SK-N-SH (cell line): ENCODE data around the gene SERPINH1. TPM values are rescaled to one million over a fixed set of nuclear protein-coding genes. Genes with fewer than 3 reads are reported as not detected.

Experiments used
- CTCF ChIA-PET: fragments of 300-600, 350-600 bp; formaldehyde crosslinking; extraction: SDS; loops from one replicate; lab custom pipeline; 2021; lab: Yijun Ruan, JAX
- POLR2A ChIA-PET: fragments of 350-600 bp; sonication (Branson Sonifier 250); formaldehyde crosslinking; extraction: SDS; loops from one replicate; lab custom pipeline; 2020; ENCODE audit warnings: antibody characterized with exemption, inconsistent platforms; lab: Yijun Ruan, JAX
- DNase-seq: peaks from one replicate; pipeline ENCODE4 v3.0.0; 2012
- H2AFZ ChIP-seq: fragments of 200-600 bp; sonication (generic); 2 replicates; pipeline ENCODE4 v1.8.1; 2016; ENCODE audit warnings: antibody characterized with exemption, mild to moderate bottlenecking, low read depth
- H3F3A ChIP-seq: fragments of 200-600 bp; sonication (generic); replicated peaks from 2 replicates; pipeline ENCODE3; 2016; ENCODE audit warnings: antibody characterized with exemption, mild to moderate bottlenecking; ENCODE audit not compliant: insufficient read depth
- H3K27ac ChIP-seq, 2 experiments: fragments of 200-500 bp in 1 of 2; fragments of 200-600 bp in 1 of 2; sonication (Bioruptor generic) in 1 of 2; sonication (generic), shearing (Covaris generic) in 1 of 2; 2 replicates each; pipeline versions ENCODE4 v1.5.1 to v1.6.1; 2014 to 2016; ENCODE audit warnings: low read depth in 2 of 2, inconsistent platforms in 1 of 2, low read length in 1 of 2, mild to moderate bottlenecking in 1 of 2, mixed read lengths in 1 of 2
- H3K27me3 ChIP-seq: fragments of 200-600 bp; sonication (generic), shearing (Covaris generic); 2 replicates; pipeline ENCODE4 v1.6.1; 2016; ENCODE audit warnings: mixed run types; ENCODE audit not compliant: insufficient read depth
- H3K36me3 ChIP-seq, 2 experiments: fragments of 200-500 bp in 1 of 2; fragments of 200-600 bp in 1 of 2; sonication (Bioruptor generic) in 1 of 2; sonication (generic) in 1 of 2; replicated peaks in 1 of 2; 2 replicates each; pipeline versions ENCODE3 to v1.5.1; 2014 to 2016; ENCODE audit warnings: low read length in 1 of 2, mild to moderate bottlenecking in 1 of 2; ENCODE audit not compliant: insufficient read depth in 2 of 2, control insufficient read depth in 1 of 2
- H3K4me1 ChIP-seq, 2 experiments: fragments of 200-500 bp in 1 of 2; fragments of 200-600 bp in 1 of 2; sonication (Bioruptor generic) in 1 of 2; sonication (generic), shearing (Covaris generic) in 1 of 2; 2 replicates each; pipeline versions ENCODE4 v1.5.1 to v1.6.1; 2014 to 2016; ENCODE audit warnings: low read depth in 1 of 2, low read length in 1 of 2, mixed run types in 1 of 2; ENCODE audit not compliant: insufficient read depth in 2 of 2, control insufficient read depth in 1 of 2
- H3K4me2 ChIP-seq: fragments of 200-600 bp; sonication (generic), shearing (Covaris generic); 2 replicates; pipeline ENCODE4 v1.6.1; 2017; ENCODE audit warnings: mixed run types
- H3K4me3 ChIP-seq, 2 experiments: fragments of 200-500 bp in 1 of 2; fragments of 200-600 bp in 1 of 2; sonication (Bioruptor generic) in 1 of 2; sonication (generic), shearing (Covaris generic) in 1 of 2; 2 replicates each; pipeline versions ENCODE4 v1.5.1 to v1.8.1; 2014 to 2016; ENCODE audit warnings: low read depth in 2 of 2, inconsistent platforms in 1 of 2, low read length in 1 of 2, mild to moderate bottlenecking in 1 of 2, mixed read lengths in 1 of 2, moderate library complexity in 1 of 2
- H3K79me2 ChIP-seq: fragments of 200-600 bp; sonication (generic); 2 replicates; pipeline ENCODE4 v1.8.1; 2017; ENCODE audit warnings: mild to moderate bottlenecking; ENCODE audit not compliant: insufficient read depth
- H3K9ac ChIP-seq: fragments of 200-600 bp; sonication (generic); 2 replicates; pipeline ENCODE4 v1.6.1; 2017; ENCODE audit warnings: mixed run types
- H3K9me2 ChIP-seq: fragments of 200-600 bp; sonication (generic); 2 replicates; pipeline ENCODE4 v1.6.1; 2017; ENCODE audit warnings: mixed run types
- H3K9me3 ChIP-seq: fragments of 200-600 bp; sonication (generic); 2 replicates; pipeline ENCODE4 v1.6.1; 2017; ENCODE audit warnings: mixed run types, mild to moderate bottlenecking, moderate library complexity
- H4K20me1 ChIP-seq: fragments of 200-600 bp; sonication (generic); 2 replicates; pipeline ENCODE4 v1.6.1; 2017; ENCODE audit warnings: mild to moderate bottlenecking, mixed run types; ENCODE audit not compliant: insufficient read depth
- CHD2 ChIP-seq: fragments of 150-350 bp; IDR thresholded peaks from 2 replicates; pipeline ENCODE4 v1.6.1; 2018; ENCODE audit warnings: low read length; ENCODE audit not compliant: partially characterized antibody
- ELF1 ChIP-seq: IDR thresholded peaks from 2 replicates; pipeline ENCODE4 v1.4.0; 2012
- EP300 ChIP-seq, 2 experiments: IDR thresholded peaks; 2 replicates each; pipeline versions ENCODE4 v1.4.0 to v1.6.1; 2012; ENCODE audit warnings: borderline replicate concordance in 1 of 2, low read depth in 1 of 2, low read length in 1 of 2
- FOSL2 ChIP-seq: IDR thresholded peaks from 2 replicates; pipeline ENCODE4 v1.4.0; 2012; ENCODE audit warnings: low read depth, mild to moderate bottlenecking, moderate library complexity, borderline replicate concordance
- FOXJ3 ChIP-seq: sonication (generic); formaldehyde crosslinking; IDR thresholded peaks from 2 replicates; pipeline ENCODE4 v1.5.1; 2020; ENCODE audit warnings: mild to moderate bottlenecking, missing genetic modification reagents
- FOXM1 ChIP-seq: IDR thresholded peaks from 2 replicates; pipeline ENCODE4 v1.4.0; 2012; ENCODE audit warnings: low read depth, mild to moderate bottlenecking
- MXI1 ChIP-seq: IDR thresholded peaks from 2 replicates; pipeline ENCODE4 v1.6.1; 2012; ENCODE audit warnings: mild to moderate bottlenecking, low read depth, low read length, improper control_type of control experiment
- NFIC ChIP-seq: IDR thresholded peaks from 2 replicates; pipeline ENCODE4 v1.4.0; 2012; ENCODE audit warnings: borderline replicate concordance
- POLR2AphosphoS5 ChIP-seq: IDR thresholded peaks from 2 replicates; pipeline ENCODE4 v1.6.1; 2012; ENCODE audit warnings: low read depth, low read length
- RAD21 ChIP-seq: IDR thresholded peaks from 2 replicates; pipeline ENCODE4 v1.6.1; 2012; ENCODE audit warnings: mild to moderate bottlenecking, low read length
- SIN3A ChIP-seq: IDR thresholded peaks from 2 replicates; pipeline ENCODE4 v1.6.1; 2012; ENCODE audit warnings: low read depth, mild to moderate bottlenecking, low read length, moderate library complexity, borderline replicate concordance
- SMC3 ChIP-seq: IDR thresholded peaks from 2 replicates; pipeline ENCODE4 v1.6.1; 2012; ENCODE audit warnings: low read depth, low read length, improper control_type of control experiment
- TAF1 ChIP-seq: IDR thresholded peaks from 2 replicates; pipeline ENCODE4 v1.6.1; 2012; ENCODE audit warnings: low read depth, mild to moderate bottlenecking, low read length, moderate library complexity, borderline replicate concordance
- TCF12 ChIP-seq: IDR thresholded peaks from 2 replicates; pipeline ENCODE4 v1.4.0; 2012
- TEAD4 ChIP-seq: IDR thresholded peaks from 2 replicates; pipeline ENCODE4 v1.4.0; 2012; ENCODE audit warnings: mild to moderate bottlenecking, borderline replicate concordance; ENCODE audit not compliant: insufficient read depth
- YY1 ChIP-seq: IDR thresholded peaks from 2 replicates; pipeline ENCODE4 v1.4.0; 2012; ENCODE audit warnings: low read depth, mild to moderate bottlenecking
- WGBS: methylation state at CpG from one replicate; pipeline ENCODE4 v1.1.6; 2017; ENCODE audit warnings: low lambda C conversion rate; 5-methylcytosine and 5-hydroxymethylcytosine counted together
- polyA plus RNA-seq, 3 experiments: library from polyadenylated mRNA; depleted of rRNA; stranded (reverse); fragments of >200 nt; gene quantifications; 2 replicates each; pipeline ENCODE4 v1.2.3, GENCODE V29; 2012
- TF ChIP-seq, protein P1 (sequence below): IDR thresholded peaks from 2 replicates; pipeline ENCODE4 v1.4.0; 2012; ENCODE audit warnings: low read depth, borderline replicate concordance
- TF ChIP-seq, protein P2 (sequence below): fragments of 200-600 bp; sonication (generic); IDR thresholded peaks from 2 replicates; pipeline ENCODE4 v1.6.1; 2017; ENCODE audit warnings: antibody characterized with exemption, mild to moderate bottlenecking, moderate library complexity
- TF ChIP-seq, protein P3 (sequence below): IDR thresholded peaks from 2 replicates; pipeline ENCODE4 v1.4.0; 2012; ENCODE audit warnings: low read depth
- TF ChIP-seq, protein P4 (sequence below): fragments of 150-350 bp; IDR thresholded peaks from 2 replicates; pipeline ENCODE4 v1.6.1; 2016; ENCODE audit warnings: mild to moderate bottlenecking, low read depth, low read length
- TF ChIP-seq, protein P5 (sequence below): IDR thresholded peaks from 2 replicates; pipeline ENCODE4; 2012

Gene SERPINH1
- polyA plus RNA-seq, 1 of the 3 experiments (the other 2 are of a cell fraction): 293 TPM

DNA sequence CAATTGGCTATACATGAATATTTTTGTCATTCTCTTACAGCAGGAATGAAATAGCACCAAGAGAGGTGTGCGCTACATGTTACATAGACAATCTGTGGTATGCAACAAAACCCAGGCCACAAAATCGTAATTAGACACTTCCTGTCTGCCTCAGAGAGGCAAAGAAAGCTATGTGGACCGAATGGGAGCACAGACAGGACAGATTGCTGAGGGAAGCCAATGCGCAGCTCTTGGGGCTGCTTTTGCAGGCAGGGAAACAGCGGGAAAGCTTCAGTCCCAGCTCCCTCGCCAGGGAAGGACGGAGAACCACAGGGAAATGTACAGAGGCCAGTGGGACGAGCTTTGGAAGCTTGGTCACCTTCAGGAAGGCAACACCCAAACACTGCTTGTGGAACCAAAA, 40.9 kb downstream of the SERPINH1 start:
- Histone ChIP-seq H3K79me2 (no peaks in the 10 kb centered on the region), H3K9me3 (no peaks in the 10 kb centered on the region), H3K4me3 (no peak overlapping the region), H3K9me2 (no peaks in the 10 kb centered on the region), H3K36me3 (peaks cover 0 to 3% of the 10 kb centered on the region in 2 experiments), H3K9ac (peak overlapping the region; percentile 9; the same call in 1 of the 2 replicates), H3K4me2 (peak overlapping the region; percentile 77), H2AFZ (no peak overlapping the region), H4K20me1 (no peaks in the 10 kb centered on the region), H3K4me1 (peaks cover 32% of the 10 kb centered on the region in 2 experiments), H3K27ac (peak overlapping the region; percentile 92 to 98; a peak in 3 of 4 replicates), H3F3A (peaks cover 27% of the 10 kb centered on the region), H3K27me3 (no peaks in the 10 kb centered on the region)
- DNase-seq: no peak
- POLR2A ChIA-PET: no interaction called here
- WGBS: 81% methylated on average over 8 of the region's 8 CpGs
- TF ChIP-seq EP300 (IDR thresholded peaks at IDR 0.05; ENCODE audit: borderline replicate concordance in 1 of 2, low read depth in 1 of 2, low read length in 1 of 2) (no peak), TAF1 (no peak), FOXM1 (no peak), NFIC (no peak), SMC3 (no peak)
- TF ChIP-seq, protein P1, sequence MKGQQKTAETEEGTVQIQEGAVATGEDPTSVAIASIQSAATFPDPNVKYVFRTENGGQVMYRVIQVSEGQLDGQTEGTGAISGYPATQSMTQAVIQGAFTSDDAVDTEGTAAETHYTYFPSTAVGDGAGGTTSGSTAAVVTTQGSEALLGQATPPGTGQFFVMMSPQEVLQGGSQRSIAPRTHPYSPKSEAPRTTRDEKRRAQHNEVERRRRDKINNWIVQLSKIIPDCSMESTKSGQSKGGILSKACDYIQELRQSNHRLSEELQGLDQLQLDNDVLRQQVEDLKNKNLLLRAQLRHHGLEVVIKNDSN: no peak
- TF ChIP-seq, protein P2, sequence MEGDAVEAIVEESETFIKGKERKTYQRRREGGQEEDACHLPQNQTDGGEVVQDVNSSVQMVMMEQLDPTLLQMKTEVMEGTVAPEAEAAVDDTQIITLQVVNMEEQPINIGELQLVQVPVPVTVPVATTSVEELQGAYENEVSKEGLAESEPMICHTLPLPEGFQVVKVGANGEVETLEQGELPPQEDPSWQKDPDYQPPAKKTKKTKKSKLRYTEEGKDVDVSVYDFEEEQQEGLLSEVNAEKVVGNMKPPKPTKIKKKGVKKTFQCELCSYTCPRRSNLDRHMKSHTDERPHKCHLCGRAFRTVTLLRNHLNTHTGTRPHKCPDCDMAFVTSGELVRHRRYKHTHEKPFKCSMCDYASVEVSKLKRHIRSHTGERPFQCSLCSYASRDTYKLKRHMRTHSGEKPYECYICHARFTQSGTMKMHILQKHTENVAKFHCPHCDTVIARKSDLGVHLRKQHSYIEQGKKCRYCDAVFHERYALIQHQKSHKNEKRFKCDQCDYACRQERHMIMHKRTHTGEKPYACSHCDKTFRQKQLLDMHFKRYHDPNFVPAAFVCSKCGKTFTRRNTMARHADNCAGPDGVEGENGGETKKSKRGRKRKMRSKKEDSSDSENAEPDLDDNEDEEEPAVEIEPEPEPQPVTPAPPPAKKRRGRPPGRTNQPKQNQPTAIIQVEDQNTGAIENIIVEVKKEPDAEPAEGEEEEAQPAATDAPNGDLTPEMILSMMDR: no peak
- CTCF ChIA-PET: interaction anchor here (1.1 to 1.5 kb wide), 4 partner anchors 14 to 23 kb away, joined by 3 to 5 read pairs (median 3); no protein-coding TSS in a partner anchor

DNA sequence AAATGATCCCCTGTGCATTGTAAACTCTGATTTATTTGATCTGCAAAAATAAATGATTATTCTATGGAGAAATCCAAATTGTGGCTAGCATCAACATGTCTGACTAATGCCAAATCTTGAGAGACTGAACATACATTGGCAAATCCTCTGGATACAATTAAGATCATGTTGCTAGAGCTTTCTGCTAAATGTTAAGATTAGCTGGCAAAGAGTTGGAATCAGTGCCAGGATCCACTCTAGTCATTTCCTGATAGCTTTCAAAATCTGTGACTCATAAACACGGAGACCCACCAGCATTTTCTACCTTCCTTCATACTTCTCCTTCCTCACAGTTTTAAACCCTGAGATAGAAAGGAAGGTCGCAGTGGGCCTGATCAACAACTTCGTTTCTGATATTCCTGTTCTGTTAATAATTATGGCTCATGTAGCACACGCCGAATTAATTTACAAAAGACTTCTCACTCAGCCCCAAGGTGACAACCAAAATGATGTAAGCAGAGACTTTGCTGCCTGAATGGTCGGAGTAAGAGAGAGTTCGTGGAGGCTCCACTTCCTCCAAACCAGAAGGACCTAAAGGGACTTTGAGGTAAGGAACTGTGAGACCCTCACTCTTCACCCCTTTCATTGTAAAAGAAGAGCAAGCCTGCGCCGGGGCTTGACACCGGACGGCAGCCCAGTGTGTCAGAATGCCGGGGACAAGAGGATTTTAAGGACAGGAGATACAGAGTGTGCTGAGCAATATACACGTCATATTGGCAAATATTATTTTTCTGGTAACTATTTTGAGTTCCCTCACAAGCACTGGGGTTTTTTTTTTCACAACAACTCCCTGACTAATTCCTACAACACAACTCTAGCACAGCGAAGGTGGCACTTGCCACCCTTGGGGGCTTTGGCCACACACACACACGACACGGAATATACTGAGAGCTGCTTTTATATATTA, 42.0 kb downstream of the SERPINH1 start:
- Histone ChIP-seq H4K20me1 (no peaks in the 10 kb centered on the region), H3K4me3 (peak overlapping the region; percentile 6 to 46; a peak in 3 of 4 replicates), H3K27ac (peak overlapping the region; percentile 92 to 98), H3K9me3 (no peaks in the 10 kb centered on the region), H3K4me2 (peak overlapping the region; percentile 77), H3K9ac (peak overlapping the region; percentile 69), H3K27me3 (no peaks in the 10 kb centered on the region), H2AFZ (peak overlapping the region; percentile 60), H3K9me2 (no peaks in the 10 kb centered on the region), H3F3A (peaks cover 27% of the 10 kb centered on the region), H3K36me3 (peaks cover 0 to 3% of the 10 kb centered on the region in 2 experiments), H3K4me1 (peaks cover 28 to 32% of the 10 kb centered on the region in 2 experiments), H3K79me2 (no peaks in the 10 kb centered on the region)
- no peak for DNase-seq
- 44% methylated on average over 16 of the region's 16 CpGs for whole genome bisulfite sequencing
- POLR2A ChIA-PET: no interaction called here
- CTCF ChIA-PET: interaction anchor here (1.1 to 1.5 kb wide), 3 partner anchors 20 to 22 kb away, joined by 3 to 5 read pairs (median 3); no protein-coding TSS in a partner anchor
- peak; percentile 99 for TF ChIP-seq TCF12
- peak; percentile 49; the same call in 1 of the 2 replicates for TF ChIP-seq TEAD4
- TF ChIP-seq FOSL2: peak; percentile 93; the same call in 1 of the 2 replicates
- TF ChIP-seq, protein P3, sequence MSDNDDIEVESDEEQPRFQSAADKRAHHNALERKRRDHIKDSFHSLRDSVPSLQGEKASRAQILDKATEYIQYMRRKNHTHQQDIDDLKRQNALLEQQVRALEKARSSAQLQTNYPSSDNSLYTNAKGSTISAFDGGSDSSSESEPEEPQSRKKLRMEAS: peak; percentile 69; the same call in 1 of the 2 replicates
- no peak for TF ChIP-seq FOXJ3
- peak; percentile 45; the same call in 1 of the 2 replicates for TF ChIP-seq ELF1
- no peak for TF ChIP-seq CHD2
- TF ChIP-seq SIN3A: peak; percentile 49; the same call in 1 of the 2 replicates
- TF ChIP-seq FOXM1: peak; percentile 59; the same call in 1 of the 2 replicates
- TF ChIP-seq, protein P4, sequence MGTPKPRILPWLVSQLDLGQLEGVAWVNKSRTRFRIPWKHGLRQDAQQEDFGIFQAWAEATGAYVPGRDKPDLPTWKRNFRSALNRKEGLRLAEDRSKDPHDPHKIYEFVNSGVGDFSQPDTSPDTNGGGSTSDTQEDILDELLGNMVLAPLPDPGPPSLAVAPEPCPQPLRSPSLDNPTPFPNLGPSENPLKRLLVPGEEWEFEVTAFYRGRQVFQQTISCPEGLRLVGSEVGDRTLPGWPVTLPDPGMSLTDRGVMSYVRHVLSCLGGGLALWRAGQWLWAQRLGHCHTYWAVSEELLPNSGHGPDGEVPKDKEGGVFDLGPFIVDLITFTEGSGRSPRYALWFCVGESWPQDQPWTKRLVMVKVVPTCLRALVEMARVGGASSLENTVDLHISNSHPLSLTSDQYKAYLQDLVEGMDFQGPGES: no peak
- TF ChIP-seq MXI1: no peak
- 0 out of 2 replicates have a peak, but pooled peaks have one; percentile 12 for TF ChIP-seq RAD21
- TF ChIP-seq POLR2AphosphoS5: peak; percentile 92
- TF ChIP-seq, protein P5, sequence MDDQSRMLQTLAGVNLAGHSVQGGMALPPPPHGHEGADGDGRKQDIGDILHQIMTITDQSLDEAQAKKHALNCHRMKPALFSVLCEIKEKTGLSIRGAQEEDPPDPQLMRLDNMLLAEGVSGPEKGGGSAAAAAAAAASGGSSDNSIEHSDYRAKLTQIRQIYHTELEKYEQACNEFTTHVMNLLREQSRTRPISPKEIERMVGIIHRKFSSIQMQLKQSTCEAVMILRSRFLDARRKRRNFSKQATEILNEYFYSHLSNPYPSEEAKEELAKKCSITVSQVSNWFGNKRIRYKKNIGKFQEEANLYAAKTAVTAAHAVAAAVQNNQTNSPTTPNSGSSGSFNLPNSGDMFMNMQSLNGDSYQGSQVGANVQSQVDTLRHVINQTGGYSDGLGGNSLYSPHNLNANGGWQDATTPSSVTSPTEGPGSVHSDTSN: peak; percentile 93
- TF ChIP-seq YY1: no peak
- peak; percentile 51 to 89; a peak in 3 of 4 replicates for TF ChIP-seq EP300 (IDR thresholded peaks at IDR 0.05; ENCODE audit: borderline replicate concordance in 1 of 2, low read depth in 1 of 2, low read length in 1 of 2)
